ENCODE results near the gene CCIN.

GRCh38 chr9:36213989-36214388, 44.8 kb downstream of the CCIN start:
- TF ChIP-seq CTCF (IDR thresholded peaks at IDR 0.05; ENCODE audit: insufficient read depth, low read length) (no peak), GABPA (IDR thresholded peaks at IDR 0.05; ENCODE audit: low read depth) (no peak), SPI1 (IDR thresholded peaks at IDR 0.05; ENCODE audit: borderline replicate concordance, low read depth) (no peak), REST (IDR thresholded peaks at IDR 0.05; ENCODE audit: insufficient replicate concordance, low read depth) (no peak)

Measured in HL-60 (cell line).